H1 (cell line): Measurements from ENCODE around the gene TCTN3. TPM values are rescaled to one million over a fixed set of nuclear protein-coding genes. Genes with fewer than 3 reads are reported as not detected.

Experiments
- BACH1 ChIP-seq: IDR thresholded peaks from 2 replicates; pipeline ENCODE4 v1.6.1; 2012; ENCODE audit warnings: low read length, improper control_type of control experiment
- EZH2 ChIP-seq: fragments of 200-600 bp; sonication (generic); IDR thresholded peaks from 2 replicates; pipeline ENCODE4 v1.7.1; 2012; ENCODE audit warnings: low read depth, mild to moderate bottlenecking, moderate library complexity, low read length, inconsistent platforms; ENCODE audit not compliant: severe bottlenecking
- HDAC2 ChIP-seq, 2 experiments: fragments of 300-600 bp in 1 of 2; sonication (generic) in 1 of 2; IDR thresholded peaks; 2 replicates each; pipeline ENCODE4 v1.6.1; 2011 to 2012; ENCODE audit warnings: low read depth in 2 of 2, low read length in 2 of 2, mild to moderate bottlenecking in 2 of 2, moderate library complexity in 2 of 2, borderline replicate concordance in 1 of 2, inconsistent platforms in 1 of 2
- MAX ChIP-seq: IDR thresholded peaks from 2 replicates; pipeline ENCODE4 v1.6.1; 2012; ENCODE audit warnings: inconsistent platforms
- POLR2AphosphoS5 ChIP-seq: IDR thresholded peaks from 2 replicates; pipeline ENCODE4 v1.6.1; 2011; ENCODE audit warnings: low read depth, low read length
- RNF2 ChIP-seq: fragments of 200-900, 300-1000 bp; sonication (generic); IDR thresholded peaks from 2 replicates; pipeline ENCODE4 v1.7.1; 2016; ENCODE audit warnings: borderline replicate concordance, low read depth, mild to moderate bottlenecking, antibody characterized with exemption, low read length; ENCODE audit not compliant: poor library complexity, severe bottlenecking; ENCODE audit errors: missing control alignments
- SIRT6 ChIP-seq: IDR thresholded peaks from one replicate; pipeline ENCODE4 v1.7.1; 2012; ENCODE audit warnings: low read length, inconsistent platforms
- TEAD4 ChIP-seq: IDR thresholded peaks from 2 replicates; pipeline ENCODE4 v1.6.1; 2012; ENCODE audit warnings: low read depth, low read length, inconsistent platforms, mixed read lengths
- polyA plus RNA-seq, 7 experiments: library from polyadenylated mRNA; depleted of rRNA in 3 of 7; stranded (reverse) in 5 of 7; unstranded in 2 of 7; fragments of >200 nt in 5 of 7; fragments of 200-250 nt in 2 of 7; gene quantifications; 1 replicate in 5 of 7; 2 replicates in 1 of 7; 4 replicates in 1 of 7; pipeline versions ENCODE4 v1.2.1 to v1.2.3, GENCODE V29; 2011 to 2013; ENCODE audit warnings: missing spikeins in 2 of 7, mixed read lengths in 2 of 7
- total RNA-seq: library from RNA; stranded (reverse); fragmentation: NEBNext Ultra II Directional; extraction: Animal tissue kit (Norgen Biotek cat#: 25700); gene quantifications from 2 replicates; pipeline ENCODE4 v1.2.1, GENCODE V29; 2021
- TF ChIP-seq, protein P1 (sequence below): fragments of 300-600 bp; sonication (generic); IDR thresholded peaks from 2 replicates; pipeline ENCODE4 v1.7.1; 2012; ENCODE audit warnings: low read length, moderate library complexity, mild to moderate bottlenecking, inconsistent platforms; ENCODE audit not compliant: insufficient replicate concordance
- TF ChIP-seq, protein P2 (sequence below): IDR thresholded peaks from 2 replicates; pipeline ENCODE4 v1.6.1; 2011; ENCODE audit warnings: low read length, improper control_type of control experiment

The TCTN3 gene
- total and polyA plus RNA-seq, 2 of the 8 experiments (the other 6 are each of a cell fraction or from before 2014, with no cell fraction given), result 34.7 to 39.8 TPM

DNA sequence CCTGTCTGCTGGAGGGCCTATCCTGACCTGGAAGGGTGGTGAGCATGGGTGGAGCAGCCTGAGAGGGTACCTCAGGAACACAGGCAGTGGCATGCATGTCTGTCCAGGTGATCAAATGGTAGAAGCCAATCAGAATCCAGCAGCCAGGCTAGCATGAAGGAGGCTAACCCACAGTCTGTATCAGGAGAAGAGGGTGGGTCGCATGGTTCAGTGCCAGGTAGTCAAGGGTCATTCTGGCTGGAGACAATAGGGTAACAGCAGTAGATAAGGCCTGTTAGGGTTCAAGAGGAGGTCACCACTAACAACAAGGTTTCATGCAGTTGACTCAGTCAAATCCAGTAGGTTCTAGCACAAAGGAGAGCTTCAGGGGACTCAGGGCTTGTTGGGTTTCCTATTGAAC lies 47.6 kb downstream of the TCTN3 start (continued):
- TF ChIP-seq, protein P1, sequence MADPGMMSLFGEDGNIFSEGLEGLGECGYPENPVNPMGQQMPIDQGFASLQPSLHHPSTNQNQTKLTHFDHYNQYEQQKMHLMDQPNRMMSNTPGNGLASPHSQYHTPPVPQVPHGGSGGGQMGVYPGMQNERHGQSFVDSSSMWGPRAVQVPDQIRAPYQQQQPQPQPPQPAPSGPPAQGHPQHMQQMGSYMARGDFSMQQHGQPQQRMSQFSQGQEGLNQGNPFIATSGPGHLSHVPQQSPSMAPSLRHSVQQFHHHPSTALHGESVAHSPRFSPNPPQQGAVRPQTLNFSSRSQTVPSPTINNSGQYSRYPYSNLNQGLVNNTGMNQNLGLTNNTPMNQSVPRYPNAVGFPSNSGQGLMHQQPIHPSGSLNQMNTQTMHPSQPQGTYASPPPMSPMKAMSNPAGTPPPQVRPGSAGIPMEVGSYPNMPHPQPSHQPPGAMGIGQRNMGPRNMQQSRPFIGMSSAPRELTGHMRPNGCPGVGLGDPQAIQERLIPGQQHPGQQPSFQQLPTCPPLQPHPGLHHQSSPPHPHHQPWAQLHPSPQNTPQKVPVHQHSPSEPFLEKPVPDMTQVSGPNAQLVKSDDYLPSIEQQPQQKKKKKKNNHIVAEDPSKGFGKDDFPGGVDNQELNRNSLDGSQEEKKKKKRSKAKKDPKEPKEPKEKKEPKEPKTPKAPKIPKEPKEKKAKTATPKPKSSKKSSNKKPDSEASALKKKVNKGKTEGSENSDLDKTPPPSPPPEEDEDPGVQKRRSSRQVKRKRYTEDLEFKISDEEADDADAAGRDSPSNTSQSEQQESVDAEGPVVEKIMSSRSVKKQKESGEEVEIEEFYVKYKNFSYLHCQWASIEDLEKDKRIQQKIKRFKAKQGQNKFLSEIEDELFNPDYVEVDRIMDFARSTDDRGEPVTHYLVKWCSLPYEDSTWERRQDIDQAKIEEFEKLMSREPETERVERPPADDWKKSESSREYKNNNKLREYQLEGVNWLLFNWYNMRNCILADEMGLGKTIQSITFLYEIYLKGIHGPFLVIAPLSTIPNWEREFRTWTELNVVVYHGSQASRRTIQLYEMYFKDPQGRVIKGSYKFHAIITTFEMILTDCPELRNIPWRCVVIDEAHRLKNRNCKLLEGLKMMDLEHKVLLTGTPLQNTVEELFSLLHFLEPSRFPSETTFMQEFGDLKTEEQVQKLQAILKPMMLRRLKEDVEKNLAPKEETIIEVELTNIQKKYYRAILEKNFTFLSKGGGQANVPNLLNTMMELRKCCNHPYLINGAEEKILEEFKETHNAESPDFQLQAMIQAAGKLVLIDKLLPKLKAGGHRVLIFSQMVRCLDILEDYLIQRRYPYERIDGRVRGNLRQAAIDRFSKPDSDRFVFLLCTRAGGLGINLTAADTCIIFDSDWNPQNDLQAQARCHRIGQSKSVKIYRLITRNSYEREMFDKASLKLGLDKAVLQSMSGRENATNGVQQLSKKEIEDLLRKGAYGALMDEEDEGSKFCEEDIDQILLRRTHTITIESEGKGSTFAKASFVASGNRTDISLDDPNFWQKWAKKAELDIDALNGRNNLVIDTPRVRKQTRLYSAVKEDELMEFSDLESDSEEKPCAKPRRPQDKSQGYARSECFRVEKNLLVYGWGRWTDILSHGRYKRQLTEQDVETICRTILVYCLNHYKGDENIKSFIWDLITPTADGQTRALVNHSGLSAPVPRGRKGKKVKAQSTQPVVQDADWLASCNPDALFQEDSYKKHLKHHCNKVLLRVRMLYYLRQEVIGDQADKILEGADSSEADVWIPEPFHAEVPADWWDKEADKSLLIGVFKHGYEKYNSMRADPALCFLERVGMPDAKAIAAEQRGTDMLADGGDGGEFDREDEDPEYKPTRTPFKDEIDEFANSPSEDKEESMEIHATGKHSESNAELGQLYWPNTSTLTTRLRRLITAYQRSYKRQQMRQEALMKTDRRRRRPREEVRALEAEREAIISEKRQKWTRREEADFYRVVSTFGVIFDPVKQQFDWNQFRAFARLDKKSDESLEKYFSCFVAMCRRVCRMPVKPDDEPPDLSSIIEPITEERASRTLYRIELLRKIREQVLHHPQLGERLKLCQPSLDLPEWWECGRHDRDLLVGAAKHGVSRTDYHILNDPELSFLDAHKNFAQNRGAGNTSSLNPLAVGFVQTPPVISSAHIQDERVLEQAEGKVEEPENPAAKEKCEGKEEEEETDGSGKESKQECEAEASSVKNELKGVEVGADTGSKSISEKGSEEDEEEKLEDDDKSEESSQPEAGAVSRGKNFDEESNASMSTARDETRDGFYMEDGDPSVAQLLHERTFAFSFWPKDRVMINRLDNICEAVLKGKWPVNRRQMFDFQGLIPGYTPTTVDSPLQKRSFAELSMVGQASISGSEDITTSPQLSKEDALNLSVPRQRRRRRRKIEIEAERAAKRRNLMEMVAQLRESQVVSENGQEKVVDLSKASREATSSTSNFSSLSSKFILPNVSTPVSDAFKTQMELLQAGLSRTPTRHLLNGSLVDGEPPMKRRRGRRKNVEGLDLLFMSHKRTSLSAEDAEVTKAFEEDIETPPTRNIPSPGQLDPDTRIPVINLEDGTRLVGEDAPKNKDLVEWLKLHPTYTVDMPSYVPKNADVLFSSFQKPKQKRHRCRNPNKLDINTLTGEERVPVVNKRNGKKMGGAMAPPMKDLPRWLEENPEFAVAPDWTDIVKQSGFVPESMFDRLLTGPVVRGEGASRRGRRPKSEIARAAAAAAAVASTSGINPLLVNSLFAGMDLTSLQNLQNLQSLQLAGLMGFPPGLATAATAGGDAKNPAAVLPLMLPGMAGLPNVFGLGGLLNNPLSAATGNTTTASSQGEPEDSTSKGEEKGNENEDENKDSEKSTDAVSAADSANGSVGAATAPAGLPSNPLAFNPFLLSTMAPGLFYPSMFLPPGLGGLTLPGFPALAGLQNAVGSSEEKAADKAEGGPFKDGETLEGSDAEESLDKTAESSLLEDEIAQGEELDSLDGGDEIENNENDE, result no peak
- TF ChIP-seq SIRT6 (no peak), POLR2AphosphoS5 (no peak), EZH2 (no peak), TEAD4 (no peak), MAX (no peak), RNF2 (no peak), HDAC2 (IDR thresholded peaks at IDR 0.05; ENCODE audit: borderline replicate concordance in 1 of 2, low read depth in 2 of 2, low read length in 2 of 2) (no peak), BACH1 (no peak)
- TF ChIP-seq, protein P2, sequence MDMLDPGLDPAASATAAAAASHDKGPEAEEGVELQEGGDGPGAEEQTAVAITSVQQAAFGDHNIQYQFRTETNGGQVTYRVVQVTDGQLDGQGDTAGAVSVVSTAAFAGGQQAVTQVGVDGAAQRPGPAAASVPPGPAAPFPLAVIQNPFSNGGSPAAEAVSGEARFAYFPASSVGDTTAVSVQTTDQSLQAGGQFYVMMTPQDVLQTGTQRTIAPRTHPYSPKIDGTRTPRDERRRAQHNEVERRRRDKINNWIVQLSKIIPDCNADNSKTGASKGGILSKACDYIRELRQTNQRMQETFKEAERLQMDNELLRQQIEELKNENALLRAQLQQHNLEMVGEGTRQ, result no peak
